ENCODE measurements around the gene KRTAP12-1.

The KRTAP12-1 gene

GRCh38 chr21:44723177-44724131 lies 41.5 kb upstream of the KRTAP12-1 start:
- H3K36me3 ChIP-seq (ENCODE audit: control insufficient read depth in 2 of 2, insufficient read depth in 2 of 2, low read length in 2 of 2), result no peaks in the 10 kb centered on the region
- peaks cover 21 to 26% of the 10 kb centered on the region in 2 donors for H3K27me3 ChIP-seq (ENCODE audit: control insufficient read depth in 2 of 2, insufficient read depth in 2 of 2, low read length in 2 of 2)
- H3K4me1 ChIP-seq (ENCODE audit: control insufficient read depth in 2 of 2, insufficient read depth in 2 of 2, low read length in 2 of 2), result no peaks in the 10 kb centered on the region
- no peak overlapping the region for H3K4me3 ChIP-seq (ENCODE audit: low read length in 2 of 2)
- H3K9me3 ChIP-seq (ENCODE audit: control insufficient read depth in 2 of 2, low read length in 2 of 2), result no peaks in the 10 kb centered on the region
- H3K9ac ChIP-seq (ENCODE audit: low read depth in 1 of 2, low read length in 2 of 2), result no peak overlapping the region
- H3K27ac ChIP-seq (ENCODE audit: low read depth in 2 of 2, low read length in 2 of 2), result no peak overlapping the region

GRCh38 chr21:44722731-44723130 lies 40.8 kb upstream of the KRTAP12-1 start:
- no peaks in the 10 kb centered on the region for H3K4me1 ChIP-seq (ENCODE audit: control insufficient read depth in 2 of 2, insufficient read depth in 2 of 2, low read length in 2 of 2)
- H3K27ac ChIP-seq (ENCODE audit: low read depth in 2 of 2, low read length in 2 of 2), result no peak overlapping the region
- H3K27me3 ChIP-seq (ENCODE audit: control insufficient read depth in 2 of 2, insufficient read depth in 2 of 2, low read length in 2 of 2), result peaks cover 22 to 26% of the 10 kb centered on the region in 2 donors
- H3K9ac ChIP-seq (ENCODE audit: low read depth in 1 of 2, low read length in 2 of 2), result no peak overlapping the region
- no peaks in the 10 kb centered on the region for H3K9me3 ChIP-seq (ENCODE audit: control insufficient read depth in 2 of 2, low read length in 2 of 2)
- no peak overlapping the region for H3K4me3 ChIP-seq (ENCODE audit: low read length in 2 of 2)
- H3K36me3 ChIP-seq (ENCODE audit: control insufficient read depth in 2 of 2, insufficient read depth in 2 of 2, low read length in 2 of 2), result no peaks in the 10 kb centered on the region

- Histone ChIP-seq H3K27ac (ENCODE audit: low read depth in 2 of 2, low read length in 2 of 2) (no peak overlapping the region), H3K36me3 (ENCODE audit: control insufficient read depth in 2 of 2, insufficient read depth in 2 of 2, low read length in 2 of 2) (no peaks in the 10 kb centered on the region), H3K27me3 (ENCODE audit: control insufficient read depth in 2 of 2, insufficient read depth in 2 of 2, low read length in 2 of 2) (peaks cover 22 to 23% of the 10 kb centered on the region in 2 donors), H3K4me3 (ENCODE audit: low read length in 2 of 2) (no peak overlapping the region), H3K9me3 (ENCODE audit: control insufficient read depth in 2 of 2, low read length in 2 of 2) (no peaks in the 10 kb centered on the region), H3K9ac (ENCODE audit: low read depth in 1 of 2, low read length in 2 of 2) (no peak overlapping the region), H3K4me1 (ENCODE audit: control insufficient read depth in 2 of 2, insufficient read depth in 2 of 2, low read length in 2 of 2) (no peaks in the 10 kb centered on the region)
These were observed 38.2 kb upstream of the KRTAP12-1 start for GRCh38 chr21:44720170-44720569.

GRCh38 chr21:44718571-44718970 lies 36.6 kb upstream of the KRTAP12-1 start:
- Histone ChIP-seq H3K4me1 (ENCODE audit: control insufficient read depth in 2 of 2, insufficient read depth in 2 of 2, low read length in 2 of 2) (no peaks in the 10 kb centered on the region), H3K27me3 (ENCODE audit: control insufficient read depth in 2 of 2, insufficient read depth in 2 of 2, low read length in 2 of 2) (peaks cover 23 to 26% of the 10 kb centered on the region in 2 donors), H3K36me3 (ENCODE audit: control insufficient read depth in 2 of 2, insufficient read depth in 2 of 2, low read length in 2 of 2) (no peaks in the 10 kb centered on the region), H3K9ac (ENCODE audit: low read depth in 1 of 2, low read length in 2 of 2) (no peak overlapping the region), H3K27ac (ENCODE audit: low read depth in 2 of 2, low read length in 2 of 2) (no peak overlapping the region), H3K9me3 (ENCODE audit: control insufficient read depth in 2 of 2, low read length in 2 of 2) (no peaks in the 10 kb centered on the region), H3K4me3 (ENCODE audit: low read length in 2 of 2) (no peak overlapping the region)

GRCh38 chr21:44718093-44718492 lies 36.1 kb upstream of the KRTAP12-1 start:
- Histone ChIP-seq H3K4me3 (ENCODE audit: low read length in 2 of 2) (no peak overlapping the region), H3K27ac (ENCODE audit: low read depth in 2 of 2, low read length in 2 of 2) (no peak overlapping the region), H3K4me1 (ENCODE audit: control insufficient read depth in 2 of 2, insufficient read depth in 2 of 2, low read length in 2 of 2) (no peaks in the 10 kb centered on the region), H3K27me3 (ENCODE audit: control insufficient read depth in 2 of 2, insufficient read depth in 2 of 2, low read length in 2 of 2) (peaks cover 18 to 25% of the 10 kb centered on the region in 2 donors), H3K9ac (ENCODE audit: low read depth in 1 of 2, low read length in 2 of 2) (no peak overlapping the region), H3K9me3 (ENCODE audit: control insufficient read depth in 2 of 2, low read length in 2 of 2) (no peaks in the 10 kb centered on the region), H3K36me3 (ENCODE audit: control insufficient read depth in 2 of 2, insufficient read depth in 2 of 2, low read length in 2 of 2) (no peaks in the 10 kb centered on the region)

GRCh38 chr21:44716984-44717383 lies 35.0 kb upstream of the KRTAP12-1 start:
- Histone ChIP-seq H3K9me3 (ENCODE audit: control insufficient read depth in 2 of 2, low read length in 2 of 2) (no peaks in the 10 kb centered on the region), H3K36me3 (ENCODE audit: control insufficient read depth in 2 of 2, insufficient read depth in 2 of 2, low read length in 2 of 2) (no peaks in the 10 kb centered on the region), H3K4me3 (ENCODE audit: low read length in 2 of 2) (no peak overlapping the region), H3K4me1 (ENCODE audit: control insufficient read depth in 2 of 2, insufficient read depth in 2 of 2, low read length in 2 of 2) (no peaks in the 10 kb centered on the region), H3K27ac (ENCODE audit: low read depth in 2 of 2, low read length in 2 of 2) (no peak overlapping the region), H3K9ac (ENCODE audit: low read depth in 1 of 2, low read length in 2 of 2) (no peak overlapping the region), H3K27me3 (ENCODE audit: control insufficient read depth in 2 of 2, insufficient read depth in 2 of 2, low read length in 2 of 2) (peaks cover 19 to 31% of the 10 kb centered on the region in 2 donors)

GRCh38 chr21:44714905-44715304 lies 32.9 kb upstream of the KRTAP12-1 start:
- H3K27ac ChIP-seq (ENCODE audit: low read depth in 2 of 2, low read length in 2 of 2), result no peak overlapping the region
- H3K4me3 ChIP-seq (ENCODE audit: low read length in 2 of 2), result no peak overlapping the region
- H3K36me3 ChIP-seq (ENCODE audit: control insufficient read depth in 2 of 2, insufficient read depth in 2 of 2, low read length in 2 of 2), result no peaks in the 10 kb centered on the region
- no peaks in the 10 kb centered on the region for H3K4me1 ChIP-seq (ENCODE audit: control insufficient read depth in 2 of 2, insufficient read depth in 2 of 2, low read length in 2 of 2)
- peaks cover 30 to 48% of the 10 kb centered on the region in 2 donors for H3K27me3 ChIP-seq (ENCODE audit: control insufficient read depth in 2 of 2, insufficient read depth in 2 of 2, low read length in 2 of 2)
- H3K9me3 ChIP-seq (ENCODE audit: control insufficient read depth in 2 of 2, low read length in 2 of 2), result no peaks in the 10 kb centered on the region
- no peak overlapping the region for H3K9ac ChIP-seq (ENCODE audit: low read depth in 1 of 2, low read length in 2 of 2)

GRCh38 chr21:44713846-44714245 lies 31.9 kb upstream of the KRTAP12-1 start:
- H3K9ac ChIP-seq (ENCODE audit: low read depth in 1 of 2, low read length in 2 of 2), result no peak overlapping the region
- no peaks in the 10 kb centered on the region for H3K36me3 ChIP-seq (ENCODE audit: control insufficient read depth in 2 of 2, insufficient read depth in 2 of 2, low read length in 2 of 2)
- H3K4me1 ChIP-seq (ENCODE audit: control insufficient read depth in 2 of 2, insufficient read depth in 2 of 2, low read length in 2 of 2), result no peaks in the 10 kb centered on the region
- H3K9me3 ChIP-seq (ENCODE audit: control insufficient read depth in 2 of 2, low read length in 2 of 2), result no peaks in the 10 kb centered on the region
- no peak overlapping the region for H3K4me3 ChIP-seq (ENCODE audit: low read length in 2 of 2)
- peaks cover 33 to 54% of the 10 kb centered on the region in 2 donors for H3K27me3 ChIP-seq (ENCODE audit: control insufficient read depth in 2 of 2, insufficient read depth in 2 of 2, low read length in 2 of 2)
- no peak overlapping the region for H3K27ac ChIP-seq (ENCODE audit: low read depth in 2 of 2, low read length in 2 of 2)

- no peak overlapping the region for H3K27ac ChIP-seq (ENCODE audit: low read depth in 2 of 2, low read length in 2 of 2)
- no peak overlapping the region for H3K9ac ChIP-seq (ENCODE audit: low read depth in 1 of 2, low read length in 2 of 2)
- no peak overlapping the region for H3K4me3 ChIP-seq (ENCODE audit: low read length in 2 of 2)
- peaks cover 36 to 55% of the 10 kb centered on the region in 2 donors for H3K27me3 ChIP-seq (ENCODE audit: control insufficient read depth in 2 of 2, insufficient read depth in 2 of 2, low read length in 2 of 2)
- H3K36me3 ChIP-seq (ENCODE audit: control insufficient read depth in 2 of 2, insufficient read depth in 2 of 2, low read length in 2 of 2), result no peaks in the 10 kb centered on the region
- no peaks in the 10 kb centered on the region for H3K4me1 ChIP-seq (ENCODE audit: control insufficient read depth in 2 of 2, insufficient read depth in 2 of 2, low read length in 2 of 2)
- no peaks in the 10 kb centered on the region for H3K9me3 ChIP-seq (ENCODE audit: control insufficient read depth in 2 of 2, low read length in 2 of 2)
These were observed 31.2 kb upstream of the KRTAP12-1 start for GRCh38 chr21:44713130-44713529.

GRCh38 chr21:44712203-44713028 lies 30.5 kb upstream of the KRTAP12-1 start:
- peaks cover 39 to 62% of the 10 kb centered on the region in 2 donors for H3K27me3 ChIP-seq (ENCODE audit: control insufficient read depth in 2 of 2, insufficient read depth in 2 of 2, low read length in 2 of 2)
- no peaks in the 10 kb centered on the region for H3K4me1 ChIP-seq (ENCODE audit: control insufficient read depth in 2 of 2, insufficient read depth in 2 of 2, low read length in 2 of 2)
- H3K27ac ChIP-seq (ENCODE audit: low read depth in 2 of 2, low read length in 2 of 2), result no peak overlapping the region
- no peaks in the 10 kb centered on the region for H3K9me3 ChIP-seq (ENCODE audit: control insufficient read depth in 2 of 2, low read length in 2 of 2)
- H3K36me3 ChIP-seq (ENCODE audit: control insufficient read depth in 2 of 2, insufficient read depth in 2 of 2, low read length in 2 of 2), result no peaks in the 10 kb centered on the region
- no peak overlapping the region for H3K9ac ChIP-seq (ENCODE audit: low read depth in 1 of 2, low read length in 2 of 2)
- H3K4me3 ChIP-seq (ENCODE audit: low read length in 2 of 2), result no peak overlapping the region

All from mucosa of rectum (tissue), 2 donors.